Type B pancreatic cell (in vitro differentiated cells): ENCODE data around the gene DAPK2. TPM values are rescaled to one million over a fixed set of nuclear protein-coding genes. Genes with fewer than 3 reads are reported as not detected.

Source experiments
- DNase-seq: peaks from one replicate; pipeline ENCODE4 v3.0.0; 2021; ENCODE audit warnings: mixed read lengths; ENCODE audit not compliant: unreplicated experiment; ENCODE audit errors: extremely low spot score
- H3K27ac Mint-ChIP-seq: 2 replicates; pipeline ENCODE4 v1.8.0; 2021; ENCODE audit warnings: mild to moderate bottlenecking, mixed read lengths
- H3K27me3 Mint-ChIP-seq: 2 replicates; pipeline ENCODE4 v1.8.0; 2021; ENCODE audit warnings: mixed read lengths
- H3K36me3 Mint-ChIP-seq: 2 replicates; pipeline ENCODE4 v1.8.0; 2021; ENCODE audit warnings: mixed read lengths
- H3K4me1 Mint-ChIP-seq: one replicate; pipeline ENCODE4 v1.8.0; 2021; ENCODE audit warnings: mixed read lengths; ENCODE audit not compliant: unreplicated experiment
- H3K4me3 Mint-ChIP-seq: 2 replicates; pipeline ENCODE4 v1.8.0; 2021; ENCODE audit warnings: mild to moderate bottlenecking, mixed read lengths
- H3K9me3 Mint-ChIP-seq: 2 replicates; pipeline ENCODE4 v1.8.0; 2021; ENCODE audit warnings: mixed read lengths
- CTCF ChIP-seq: fragments of 200-600 bp; sonication (generic); conservative IDR thresholded peaks from 2 replicates; pipeline ENCODE4 v1.5.0; 2021; ENCODE audit warnings: antibody characterized with exemption, mild to moderate bottlenecking
- total RNA-seq: library from RNA; stranded (reverse); gene quantifications from 2 replicates; pipeline ENCODE4 v1.2.1, GENCODE V29; 2021; ENCODE audit warnings: low replicate concordance

Gene DAPK2
- total RNA-seq, 1 donor from 2014 or later = 5.0 TPM

GRCh38 chr15:63876085-63876662 is 170.1 kb downstream of the DAPK2 start:
- Mint-ChIP-seq H3K27me3 (no peaks in the 10 kb centered on the region), H3K27ac (no peak overlapping the region), H3K4me1 (peaks cover 5% of the 10 kb centered on the region)

GRCh38 chr15:63874616-63875015 is 171.7 kb downstream of the DAPK2 start:
- Mint-ChIP-seq H3K4me1 (peaks cover 5% of the 10 kb centered on the region), H3K27ac (no peak overlapping the region), H3K9me3 (peaks cover 3% of the 10 kb centered on the region), H3K36me3 (no peaks in the 10 kb centered on the region), H3K4me3 (no peak overlapping the region), H3K27me3 (no peaks in the 10 kb centered on the region)
- no peak for DNase-seq
- TF ChIP-seq CTCF = no peak

More at GRCh38 chr15:63876085-63876662, 170.1 kb downstream of the DAPK2 start:
- Mint-ChIP-seq H3K36me3 (no peaks in the 10 kb centered on the region), H3K4me3 (no peak overlapping the region), H3K9me3 (peaks cover 3% of the 10 kb centered on the region)
- DNase-seq = no peak
- TF ChIP-seq CTCF = no peak

- Mint-ChIP-seq H3K27me3 (no peaks in the 10 kb centered on the region), H3K36me3 (no peaks in the 10 kb centered on the region), H3K27ac (no peak overlapping the region), H3K9me3 (peaks cover 3% of the 10 kb centered on the region), H3K4me3 (no peak overlapping the region), H3K4me1 (no peaks in the 10 kb centered on the region)
- DNase-seq = no peak
- no peak for TF ChIP-seq CTCF
These were observed 173.3 kb downstream of the DAPK2 start for GRCh38 chr15:63872759-63873510.

GRCh38 chr15:63870487-63871209 is 175.6 kb downstream of the DAPK2 start:
- no peak overlapping the region for H3K4me3 Mint-ChIP-seq
- no peaks in the 10 kb centered on the region for H3K27me3 Mint-ChIP-seq
- H3K27ac Mint-ChIP-seq = no peak overlapping the region
- H3K36me3 Mint-ChIP-seq = no peaks in the 10 kb centered on the region
- peaks cover 3% of the 10 kb centered on the region for H3K9me3 Mint-ChIP-seq
- TF ChIP-seq CTCF = no peak
- DNase-seq = no peak
- H3K4me1 Mint-ChIP-seq = no peaks in the 10 kb centered on the region

GRCh38 chr15:63870043-63870394 is 176.3 kb downstream of the DAPK2 start:
- Mint-ChIP-seq H3K4me3 (no peak overlapping the region), H3K27me3 (no peaks in the 10 kb centered on the region), H3K9me3 (peaks cover 3% of the 10 kb centered on the region), H3K4me1 (no peaks in the 10 kb centered on the region), H3K27ac (no peak overlapping the region), H3K36me3 (no peaks in the 10 kb centered on the region)
- DNase-seq = no peak
- no peak for TF ChIP-seq CTCF
